Pancreas (tissue), 10 donors: ENCODE data around the gene PHF24. TPM values are rescaled to one million over a fixed set of nuclear protein-coding genes. Genes with fewer than 3 reads are reported as not detected.

Experiments
- ATAC-seq, 4 donors: fragments of 200-7000 bp; cut with Tn5 transposase; one replicate each; pipeline versions ENCODE4 v1.8.0 to v1.9.1; 2020; ENCODE audit warnings: mild to moderate bottlenecking in 4 of 4, moderate library complexity in 4 of 4
- DNase-seq, 6 donors: peaks; one replicate each; pipeline ENCODE4 v3.0.0-alpha.2; 2020
- FAIRE-seq: peaks from 2 replicates; lab custom pipeline; 2012; peaks lifted over from hg19 to GRCh38; lab: Jason Lieb, UNC
- H3K27ac ChIP-seq, 4 donors: fragments of 200-600 bp; sonication (generic); 1 replicate in 3 of 4; 2 replicates in 1 of 4; pipeline versions ENCODE4 v1.5.0 to v1.8.0; 2020
- H3K27me3 ChIP-seq, 4 donors: fragments of 200-600 bp; one replicate each; pipeline ENCODE4 v1.8.0; 2021
- H3K36me3 ChIP-seq, 3 donors: fragments of 200-600 bp; sonication (generic) in 1 of 3; one replicate each; pipeline versions ENCODE4 v1.5.0 to v1.8.0; 2020 to 2021
- H3K4me1 ChIP-seq, 3 donors: fragments of 200-600 bp; one replicate each; pipeline ENCODE4 v1.8.0; 2021
- H3K4me3 ChIP-seq, 4 donors: fragments of 200-600 bp; sonication (generic) in 2 of 4; one replicate each; pipeline versions ENCODE4 v1.5.0 to v1.8.0; 2020 to 2021
- H3K9me3 ChIP-seq, 4 donors: fragments of 200-600 bp; one replicate each; pipeline ENCODE4 v1.8.0; 2021
- CTCF ChIP-seq, 4 donors: fragments of 200-600 bp; sonication (generic) in 3 of 4; IDR thresholded peaks; one replicate each; pipeline versions ENCODE4 v1.5.0 to v1.8.0; 2021; ENCODE audit warnings: antibody characterized with exemption in 4 of 4
- whole genome bisulfite sequencing, 2 donors: extraction: QIAGEN DNeasy Blood & Tissue Kit; methylation state at CpG; one replicate each; pipeline ENCODE4 v1.1.7; 2013; 5-methylcytosine and 5-hydroxymethylcytosine counted together
- intact Hi-C, 3 donors: fragments of 100-400 bp; cut with DNase I; formaldehyde crosslinking; loops; one replicate each; pipeline versions ENCODE4 v1.11.1 to v1.14.2; 2022
- polyA plus RNA-seq, 2 donors: library from polyadenylated mRNA; stranded (reverse); fragments of 200-250 nt; gene quantifications; one replicate each; pipeline ENCODE4 v1.2.3, GENCODE V29; 2013
- total RNA-seq, 6 donors: library from RNA; stranded (reverse); fragmentation: NEBNext Ultra II Directional in 4 of 6; extraction: Animal tissue kit (Norgen Biotek cat#: 25700) in 4 of 6; gene quantifications; one replicate each; pipeline versions ENCODE4 v1.2.1 to v1.2.4, GENCODE V29; 2021 to 2023
- donor health status: healthy with polysubstance abuse.
- donor health status: DM: no; HTN: no; CAD: no; lungs with moderate emphysema.
- donor health status: DM: no; HTN: no; CAD: no.
- donor health status: control.
- donor health status: control.
- donor health status: Bipolar disorder and iron deficiency.
- donor health status: DM: yes; HTN: yes; CAD: no.
- donor health status: DM: no; HTN: no; CAD: no.
- donor health status: DM: no; HTN: no; CAD: no.
- donor health status: DM: yes; HTN: yes; CAD: no.

Gene PHF24
- total and polyA plus RNA-seq, 8 donors: 0.03 to 0.32 (median 0.09) TPM

- WGBS, 2 donors: 91 to 92% methylated on average over 4 of the region's 4 CpGs
- Histone ChIP-seq H3K27ac (no peak overlapping the region), H3K36me3 (no peaks in the 10 kb centered on the region), H3K9me3 (no peaks in the 10 kb centered on the region), H3K4me1 (no peaks in the 10 kb centered on the region), H3K4me3 (no peak overlapping the region), H3K27me3 (peaks cover 0 to 5% (median 0%) of the 10 kb centered on the region in 4 donors)
- TF ChIP-seq CTCF (IDR thresholded peaks at IDR 0.05): no peak
- DNase-seq: no peak
- no peak for FAIRE-seq
- no peak for ATAC-seq
- intact Hi-C loops: no loop called here
These were observed 1.4 kb downstream of the PHF24 start for GRCh38 chr9:34959461-34959860.

GRCh38 chr9:34961574-34962490 is 3.7 kb downstream of the PHF24 start:
- no peak for FAIRE-seq
- Histone ChIP-seq H3K4me3 (no peak overlapping the region), H3K36me3 (no peaks in the 10 kb centered on the region), H3K9me3 (no peaks in the 10 kb centered on the region), H3K27ac (no peak overlapping the region), H3K27me3 (peaks cover 0 to 9% (median 0%) of the 10 kb centered on the region in 4 donors), H3K4me1 (no peaks in the 10 kb centered on the region)
- no peak for DNase-seq
- 59 to 68% methylated on average over 5 of the region's 5 CpGs for WGBS, 2 donors
- ATAC-seq: peak in 3 of 4 donors; percentile 32 to 86 (median 61)
- intact Hi-C loops: no loop called here
- no peak for TF ChIP-seq CTCF (IDR thresholded peaks at IDR 0.05)

GRCh38 chr9:34962546-34962945 is 4.5 kb downstream of the PHF24 start:
- Histone ChIP-seq H3K36me3 (no peaks in the 10 kb centered on the region), H3K4me3 (no peak overlapping the region), H3K9me3 (no peaks in the 10 kb centered on the region), H3K27ac (no peak overlapping the region), H3K4me1 (no peaks in the 10 kb centered on the region), H3K27me3 (peaks cover 0 to 7% (median 0%) of the 10 kb centered on the region in 4 donors)
- WGBS, 2 donors: 61 to 65% methylated on average over 3 of the region's 3 CpGs
- FAIRE-seq (no peak), DNase-seq (no peak), ATAC-seq (no peak)
- no peak for TF ChIP-seq CTCF (IDR thresholded peaks at IDR 0.05)
- intact Hi-C loops: no loop called here

- 60% methylated on average over 2 of the region's 2 CpGs for WGBS, 2 donors
- no peak for TF ChIP-seq CTCF (IDR thresholded peaks at IDR 0.05)
- H3K27me3 ChIP-seq: peaks cover 0 to 6% (median 0%) of the 10 kb centered on the region in 4 donors
- H3K4me1 ChIP-seq: no peaks in the 10 kb centered on the region
- intact Hi-C loops: no loop called here
- no peak overlapping the region for H3K4me3 ChIP-seq
- ATAC-seq (no peak), DNase-seq (no peak), FAIRE-seq (no peak)
- no peaks in the 10 kb centered on the region for H3K36me3 ChIP-seq
- no peak overlapping the region for H3K27ac ChIP-seq
- no peaks in the 10 kb centered on the region for H3K9me3 ChIP-seq
These were observed 5.5 kb downstream of the PHF24 start for GRCh38 chr9:34963552-34963951.

GRCh38 chr9:34964458-34964857 is 6.4 kb downstream of the PHF24 start:
- Histone ChIP-seq H3K4me1 (no peaks in the 10 kb centered on the region), H3K36me3 (no peaks in the 10 kb centered on the region), H3K27me3 (peaks cover 0 to 6% (median 0%) of the 10 kb centered on the region in 4 donors), H3K27ac (no peak overlapping the region), H3K4me3 (no peak overlapping the region), H3K9me3 (no peaks in the 10 kb centered on the region)
- FAIRE-seq: no peak
- ATAC-seq: no peak
- no peak for TF ChIP-seq CTCF (IDR thresholded peaks at IDR 0.05)
- 60% methylated on average over 3 of the region's 3 CpGs for WGBS, 2 donors
- intact Hi-C loops: no loop called here
- DNase-seq: no peak
